ENCODE measurements around the gene IQCM. TPM values are rescaled to one million over a fixed set of nuclear protein-coding genes. Genes with fewer than 3 reads are reported as not detected.

Gene IQCM
- total RNA-seq, 1 experiment from 2014 or later = not detected

- Histone ChIP-seq H4K20me1 (ENCODE audit: low read length) (no peaks in the 10 kb centered on the region), H3K4me2 (ENCODE audit: low read length) (no peak overlapping the region), H3K27ac (ENCODE audit: low read length) (no peak overlapping the region), H3K9me2 (replicated peaks; ENCODE audit: low read length) (no peaks in the 10 kb centered on the region), H3K4me3 (ENCODE audit: low read length) (no peak overlapping the region), H3F3A (ENCODE audit: low read length, unreplicated experiment) (no peaks in the 10 kb centered on the region), H3K79me2 (ENCODE audit: low read length) (no peaks in the 10 kb centered on the region), H3K27me3 (ENCODE audit: low read length) (no peaks in the 10 kb centered on the region), H3K36me3 (ENCODE audit: low read depth, low read length) (no peaks in the 10 kb centered on the region), H2AFZ (ENCODE audit: low read length) (no peak overlapping the region), H3K9me3 (ENCODE audit: low read length) (no peaks in the 10 kb centered on the region), H3K4me1 (ENCODE audit: insufficient read depth, low read length) (no peaks in the 10 kb centered on the region), H3K9ac (ENCODE audit: low read length) (no peak overlapping the region)
- DNase-seq (no peak), ATAC-seq (no peak)
- no peak for TF ChIP-seq EZH2 (IDR thresholded peaks at IDR 0.05; ENCODE audit: low read length, unreplicated experiment)
- TF ChIP-seq CTCF (conservative IDR thresholded peaks at IDR 0.05; ENCODE audit: low read depth, low read length) = no peak
- no peak for TF ChIP-seq EZH2phosphoT487 (IDR thresholded peaks at IDR 0.05; ENCODE audit: borderline replicate concordance, low read length)
- intact Hi-C loops (cut with micrococcal nuclease) = no loop called here
- ChIA-PET POLR2A (ENCODE audit: unreplicated experiment) (no interaction called here), CTCF (no interaction called here)
- no TSS peak for BruUV-seq (replicated peaks)
These were observed 349.2 kb downstream of the IQCM start for GRCh38 chr4:149466446-149466845.

GRCh38 chr4:149465955-149466354 is 349.7 kb downstream of the IQCM start:
- no peak for ATAC-seq
- peak; percentile 31 for DNase-seq

GRCh38 chr4:149443537-149443936 is 372.1 kb downstream of the IQCM start:
- CTCF ChIA-PET = no interaction called here
- H3K36me3 ChIP-seq (ENCODE audit: low read depth, low read length) = no peaks in the 10 kb centered on the region

More at GRCh38 chr4:149465955-149466354, 349.7 kb downstream of the IQCM start:
- POLR2A ChIA-PET (ENCODE audit: unreplicated experiment) = no interaction called here
- CTCF ChIA-PET = no interaction called here
- Histone ChIP-seq H3K4me3 (ENCODE audit: low read length) (no peak overlapping the region), H3K27ac (ENCODE audit: low read length) (no peak overlapping the region), H3K9me3 (ENCODE audit: low read length) (no peaks in the 10 kb centered on the region), H3K9ac (ENCODE audit: low read length) (no peak overlapping the region), H3F3A (ENCODE audit: low read length, unreplicated experiment) (no peaks in the 10 kb centered on the region), H3K4me1 (ENCODE audit: insufficient read depth, low read length) (no peaks in the 10 kb centered on the region), H3K9me2 (replicated peaks; ENCODE audit: low read length) (no peaks in the 10 kb centered on the region), H2AFZ (ENCODE audit: low read length) (no peak overlapping the region), H3K79me2 (ENCODE audit: low read length) (no peaks in the 10 kb centered on the region), H3K36me3 (ENCODE audit: low read depth, low read length) (no peaks in the 10 kb centered on the region), H4K20me1 (ENCODE audit: low read length) (no peaks in the 10 kb centered on the region), H3K4me2 (ENCODE audit: low read length) (no peak overlapping the region), H3K27me3 (ENCODE audit: low read length) (no peaks in the 10 kb centered on the region)
- TF ChIP-seq CTCF (conservative IDR thresholded peaks at IDR 0.05; ENCODE audit: low read depth, low read length) (no peak), EZH2phosphoT487 (IDR thresholded peaks at IDR 0.05; ENCODE audit: borderline replicate concordance, low read length) (no peak), EZH2 (IDR thresholded peaks at IDR 0.05; ENCODE audit: low read length, unreplicated experiment) (no peak)
- no TSS peak for BruUV-seq (replicated peaks)
- intact Hi-C loops (cut with micrococcal nuclease) = no loop called here

More at GRCh38 chr4:149443537-149443936, 372.1 kb downstream of the IQCM start:
- H3K9ac ChIP-seq (ENCODE audit: low read length) = no peak overlapping the region
- intact Hi-C loops (cut with micrococcal nuclease) = no loop called here
- no peaks in the 10 kb centered on the region for H3K79me2 ChIP-seq (ENCODE audit: low read length)
- DNase-seq (no peak), ATAC-seq (no peak)
- BruUV-seq (replicated peaks) = no TSS peak
- H3K9me2 ChIP-seq (replicated peaks; ENCODE audit: low read length) = no peaks in the 10 kb centered on the region
- H3K27me3 ChIP-seq (ENCODE audit: low read length) = no peaks in the 10 kb centered on the region
- H3K4me1 ChIP-seq (ENCODE audit: insufficient read depth, low read length) = no peaks in the 10 kb centered on the region
- TF ChIP-seq EZH2 (IDR thresholded peaks at IDR 0.05; ENCODE audit: low read length, unreplicated experiment) (no peak), CTCF (conservative IDR thresholded peaks at IDR 0.05; ENCODE audit: low read depth, low read length) (no peak), EZH2phosphoT487 (IDR thresholded peaks at IDR 0.05; ENCODE audit: borderline replicate concordance, low read length) (no peak)
- H2AFZ ChIP-seq (ENCODE audit: low read length) = no peak overlapping the region
- H4K20me1 ChIP-seq (ENCODE audit: low read length) = no peaks in the 10 kb centered on the region
- no peak overlapping the region for H3K27ac ChIP-seq (ENCODE audit: low read length)
- no peaks in the 10 kb centered on the region for H3K9me3 ChIP-seq (ENCODE audit: low read length)
- H3F3A ChIP-seq (ENCODE audit: low read length, unreplicated experiment) = no peaks in the 10 kb centered on the region
- H3K4me2 ChIP-seq (ENCODE audit: low read length) = no peak overlapping the region
- no peak overlapping the region for H3K4me3 ChIP-seq (ENCODE audit: low read length)
- POLR2A ChIA-PET (ENCODE audit: unreplicated experiment) = no interaction called here

Data from PC-3 (cell line).